SK-N-MC (cell line): Measurements from ENCODE around the gene GNPAT.

ENCODE experiments used
- EZH2 ChIP-seq: fragments of 200-600 bp; sonication (generic); IDR thresholded peaks from one replicate; pipeline ENCODE4 v1.6.1; 2017; ENCODE audit warnings: antibody characterized with exemption
- FOXP2 ChIP-seq: optimal IDR thresholded peaks from 2 replicates; pipeline ENCODE3; 2011; ENCODE audit warnings: mild to moderate bottlenecking, moderate library complexity; ENCODE audit not compliant: insufficient read depth; ENCODE audit errors: extremely low read length, control extremely low read depth
- POLR2AphosphoS5 ChIP-seq: IDR thresholded peaks from 2 replicates; pipeline ENCODE4 v1.6.1; 2012; ENCODE audit warnings: mild to moderate bottlenecking, low read depth, low read length, borderline replicate concordance

GRCh38 chr1:231208980-231209379 is 32.0 kb upstream of the GNPAT start:
- TF ChIP-seq EZH2 (no peak), POLR2AphosphoS5 (no peak), FOXP2 (no peak)
